Caco-2 (cell line): ENCODE data around the gene SYT8. TPM values are rescaled to one million over a fixed set of nuclear protein-coding genes. Genes with fewer than 3 reads are reported as not detected.

Experiments
- BruUV-seq: library from RNA; stranded (reverse); fragments of 400-500 nt; replicated peaks from 2 replicates; lab custom pipeline; 2021; lab: Mats Ljungman, UMichigan
- CTCF ChIA-PET: fragments of 300-600 bp; sonication (Branson Sonifier 250); formaldehyde crosslinking; loops from one replicate; lab custom pipeline; 2022; ENCODE audit warnings: antibody characterized with exemption; lab: Charles Lee
- POLR2A ChIA-PET: fragments of 300-600 bp; sonication (Branson Sonifier 250); formaldehyde crosslinking; loops from one replicate; lab custom pipeline; 2022; ENCODE audit warnings: antibody characterized with exemption; lab: Charles Lee
- DNase-seq, 2 experiments: peaks; one replicate each; pipeline versions ENCODE4 v3.0.0 to v3.0.0-alpha.2; 2020 to 2022
- H3K27me3 ChIP-seq: replicated peaks from 2 replicates; pipeline ENCODE4 v1.6.0; 2011; ENCODE audit warnings: low read length; ENCODE audit not compliant: control insufficient read depth, insufficient read depth
- H3K36me3 ChIP-seq: 2 replicates; pipeline ENCODE4 v1.5.1; 2011; ENCODE audit warnings: low read length; ENCODE audit not compliant: control insufficient read depth, insufficient read depth
- H3K4me1 ChIP-seq: fragments of 250-450 bp; sonication (Bioruptor Pico); 2 replicates; pipeline ENCODE4 v1.5.1; 2020; ENCODE audit warnings: mild to moderate bottlenecking
- H3K4me3 ChIP-seq: 2 replicates; pipeline ENCODE4 v1.5.1; 2011; ENCODE audit warnings: low read depth, mild to moderate bottlenecking, control low read depth, low read length
- H3K9me3 ChIP-seq: fragments of 250-450 bp; sonication (Bioruptor Pico); 2 replicates; pipeline ENCODE4 v1.5.1; 2020; ENCODE audit warnings: mild to moderate bottlenecking, moderate library complexity
- H3K27ac Mint-ChIP-seq: one replicate; pipeline ENCODE4 v1.8.0; 2022; ENCODE audit warnings: mixed read lengths; ENCODE audit not compliant: unreplicated experiment
- H3K27me3 Mint-ChIP-seq: one replicate; pipeline ENCODE4 v1.8.0; 2022; ENCODE audit warnings: mixed read lengths; ENCODE audit not compliant: insufficient read depth, unreplicated experiment
- H3K36me3 Mint-ChIP-seq: one replicate; pipeline ENCODE4 v1.8.0; 2022; ENCODE audit warnings: mild to moderate bottlenecking, mixed read lengths; ENCODE audit not compliant: insufficient read depth, unreplicated experiment
- H3K4me1 Mint-ChIP-seq: one replicate; pipeline ENCODE4 v1.8.0; 2022; ENCODE audit warnings: low read depth, mixed read lengths; ENCODE audit not compliant: unreplicated experiment
- H3K4me3 Mint-ChIP-seq: one replicate; pipeline ENCODE4 v1.8.0; 2022; ENCODE audit warnings: mild to moderate bottlenecking, moderate library complexity, mixed read lengths; ENCODE audit not compliant: unreplicated experiment
- H3K9me3 Mint-ChIP-seq: one replicate; pipeline ENCODE4 v1.8.0; 2022; ENCODE audit warnings: mixed read lengths; ENCODE audit not compliant: unreplicated experiment
- CTCF ChIP-seq, 2 experiments: fragments of 200-600 bp in 1 of 2; IDR thresholded peaks; 1 replicate in 1 of 2; 2 replicates in 1 of 2; pipeline versions ENCODE4 v1.5.1 to v1.8.0; 2011 to 2022; ENCODE audit warnings: antibody characterized with exemption in 1 of 2, control low read depth in 1 of 2, inconsistent platforms in 1 of 2, low read depth in 1 of 2, low read length in 1 of 2, mild to moderate bottlenecking in 1 of 2, moderate library complexity in 1 of 2; ENCODE audit not compliant: insufficient read depth in 1 of 2, severe bottlenecking in 1 of 2, unreplicated experiment in 1 of 2
- intact Hi-C: fragments of 100-400 bp; cut with micrococcal nuclease; formaldehyde crosslinking; loops from one replicate; pipeline ENCODE4 v1.10.0; 2022; ENCODE audit not compliant: unreplicated experiment
- total RNA-seq: library from RNA; stranded (reverse); gene quantifications from 2 replicates; pipeline ENCODE4 v1.2.3, GENCODE V29; 2022

The SYT8 gene
- total RNA-seq, 1 experiment from 2014 or later: 14.9 TPM

GRCh38 chr11:1824221-1825038 lies 10.4 kb upstream of the SYT8 start:
- Mint-ChIP-seq H3K4me1 (peaks cover 46% of the 10 kb centered on the region), H3K36me3 (peaks cover 8% of the 10 kb centered on the region), H3K27me3 (no peaks in the 10 kb centered on the region), H3K9me3 (peaks cover 16% of the 10 kb centered on the region), H3K27ac (peak overlapping the region; percentile 39), H3K4me3 (no peak overlapping the region)
- H3K27me3 ChIP-seq: no peaks in the 10 kb centered on the region
- no peak overlapping the region for H3K4me3 ChIP-seq
- peak in 1 of 2 experiments; percentile 33 for DNase-seq
- H3K4me1 ChIP-seq: peaks cover 55% of the 10 kb centered on the region
- no TSS peak for BruUV-seq
- H3K36me3 ChIP-seq: no peaks in the 10 kb centered on the region
- POLR2A ChIA-PET: interaction anchor here (1.2 kb wide), 1 partner anchor 10 kb away, joined by 4 read pairs; no protein-coding TSS in a partner anchor
- CTCF ChIA-PET: interaction anchor here (0.6 to 2.2 kb wide), 20 partner anchors 9 to 1005 kb away, joined by 3 to 67 read pairs (median 6); partner anchors contain the start of genes CTSD, MRPL23 and SYT8
- TF ChIP-seq CTCF (IDR thresholded peaks at IDR 0.05; ENCODE audit: insufficient read depth in 1 of 2, low read depth in 1 of 2, low read length in 1 of 2, severe bottlenecking in 1 of 2, unreplicated experiment in 1 of 2): no peak
- no peaks in the 10 kb centered on the region for H3K9me3 ChIP-seq
- intact Hi-C loops: loop anchor here (1.0 to 5.0 kb wide), 3 partner anchors 58 to 130 kb away; no protein-coding TSS in a partner anchor

- POLR2A ChIA-PET: interaction anchor here (1.2 kb wide), 1 partner anchor 9 kb away, joined by 4 read pairs; no protein-coding TSS in a partner anchor
- H3K4me3 Mint-ChIP-seq: no peak overlapping the region
- Histone ChIP-seq H3K27me3 (no peaks in the 10 kb centered on the region), H3K36me3 (no peaks in the 10 kb centered on the region), H3K4me3 (no peak overlapping the region), H3K9me3 (no peaks in the 10 kb centered on the region), H3K4me1 (peaks cover 56% of the 10 kb centered on the region)
- no peak overlapping the region for H3K27ac Mint-ChIP-seq
- peaks cover 39% of the 10 kb centered on the region for H3K4me1 Mint-ChIP-seq
- no peaks in the 10 kb centered on the region for H3K27me3 Mint-ChIP-seq
- CTCF ChIA-PET: interaction anchor here (0.6 to 2.2 kb wide), 30 partner anchors 9 to 1004 kb away, joined by 3 to 67 read pairs (median 4); partner anchors contain the start of genes CTSD, MRPL23 and SYT8
- peak; percentile 92 to 99 for TF ChIP-seq CTCF (IDR thresholded peaks at IDR 0.05; ENCODE audit: insufficient read depth in 1 of 2, low read depth in 1 of 2, low read length in 1 of 2, severe bottlenecking in 1 of 2, unreplicated experiment in 1 of 2)
- intact Hi-C loops: loop anchor here (1.0 to 5.0 kb wide), 3 partner anchors 57 to 131 kb away; no protein-coding TSS in a partner anchor
- no TSS peak for BruUV-seq
- peaks cover 16% of the 10 kb centered on the region for H3K9me3 Mint-ChIP-seq
- H3K36me3 Mint-ChIP-seq: peaks cover 8% of the 10 kb centered on the region
- DNase-seq: peak; percentile 96 to 97
Observed at GRCh38 chr11:1825039-1825740, 9.6 kb upstream of the SYT8 start.
